Measurements from ENCODE around the gene TIMM13. TPM values are rescaled to one million over a fixed set of nuclear protein-coding genes. Genes with fewer than 3 reads are reported as not detected.
A peak's percentile ranks its signal among the peaks of the same experiment; 100 is the strongest.
"Not testable (repeated sequence)": the region's sequence is repeated elsewhere in the genome, so short reads cannot be mapped to it uniquely, and the experiment has no call there.

The TIMM13 gene
- total RNA-seq, 6 donors from 2014 or later = 26.2 to 82.3 (median 40.0) TPM

DNA sequence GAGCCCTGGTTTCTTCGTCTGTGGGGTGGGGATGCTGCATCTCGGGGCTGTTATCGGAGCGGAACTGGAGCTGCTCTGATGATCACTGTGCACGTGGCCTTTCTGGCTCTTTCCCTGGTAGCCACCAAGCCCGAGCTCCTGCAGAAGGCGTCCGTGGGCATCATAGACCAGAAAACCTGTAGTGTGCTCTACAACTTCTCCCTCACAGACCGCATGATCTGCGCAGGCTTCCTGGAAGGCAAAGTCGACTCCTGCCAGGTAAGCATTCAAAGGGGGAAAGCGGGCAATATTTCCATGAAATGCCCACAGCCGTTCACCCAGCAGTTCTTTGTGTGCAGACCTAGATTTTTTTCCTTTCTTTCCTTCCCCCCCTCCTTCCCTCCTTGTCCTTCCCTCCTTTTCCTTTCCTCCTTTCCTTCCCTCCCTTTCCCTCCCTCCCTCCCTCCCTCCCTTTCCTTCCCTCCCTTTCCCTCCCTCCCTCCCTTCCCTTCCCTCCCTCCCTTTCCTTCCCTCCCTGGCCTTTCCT, 9.4 kb downstream of the TIMM13 start:
- Histone ChIP-seq H3K27ac (no peak overlapping the region), H3K4me1 (peaks cover 0 to under 1% (median 0%) of the 10 kb centered on the region in 4 donors), H3K36me3 (peaks cover 0 to 4% (median 1%) of the 10 kb centered on the region in 4 donors), H3K27me3 (no peaks in the 10 kb centered on the region), H3K4me3 (no peak overlapping the region), H3K9me3 (no peaks in the 10 kb centered on the region)
- 86 to 92% methylated on average over 12 to 13 of the region's 13 CpGs for WGBS, 2 donors
- no peak for TF ChIP-seq EP300 (IDR thresholded peaks at IDR 0.05)
- ATAC-seq (ENCODE audit: low FRiP score in 2 of 2) = no peak
- no peak for DNase-seq

DNA sequence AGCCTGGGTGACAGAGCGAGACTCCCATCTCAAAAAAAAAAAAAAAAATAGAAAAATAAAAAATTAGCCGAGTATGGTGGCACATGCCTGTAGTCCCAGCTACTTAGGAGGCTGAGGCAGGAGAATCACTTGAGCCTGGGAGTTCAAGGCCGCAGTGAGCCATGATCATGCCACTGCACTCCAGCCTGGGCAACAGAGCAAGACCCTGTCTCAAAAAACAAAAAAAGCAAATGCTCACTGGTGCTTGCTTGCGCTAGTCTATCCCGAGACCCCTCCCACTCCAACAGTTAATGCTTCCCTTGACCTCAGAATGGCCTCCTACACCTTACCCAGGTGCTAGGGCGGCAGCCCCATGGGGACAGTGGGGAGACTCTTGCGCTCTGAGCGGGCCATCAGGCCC, 9.9 kb downstream of the TIMM13 start:
- H3K36me3 ChIP-seq; ATAC-seq (ENCODE audit: low FRiP score in 2 of 2); H3K27ac ChIP-seq; H3K4me3 ChIP-seq; DNase-seq; H3K9me3 ChIP-seq; H3K4me1 ChIP-seq; H3K27me3 ChIP-seq: not testable (repeated sequence)
- WGBS, 2 donors = 93 to 96% methylated on average over 8 of the region's 8 CpGs

DNA sequence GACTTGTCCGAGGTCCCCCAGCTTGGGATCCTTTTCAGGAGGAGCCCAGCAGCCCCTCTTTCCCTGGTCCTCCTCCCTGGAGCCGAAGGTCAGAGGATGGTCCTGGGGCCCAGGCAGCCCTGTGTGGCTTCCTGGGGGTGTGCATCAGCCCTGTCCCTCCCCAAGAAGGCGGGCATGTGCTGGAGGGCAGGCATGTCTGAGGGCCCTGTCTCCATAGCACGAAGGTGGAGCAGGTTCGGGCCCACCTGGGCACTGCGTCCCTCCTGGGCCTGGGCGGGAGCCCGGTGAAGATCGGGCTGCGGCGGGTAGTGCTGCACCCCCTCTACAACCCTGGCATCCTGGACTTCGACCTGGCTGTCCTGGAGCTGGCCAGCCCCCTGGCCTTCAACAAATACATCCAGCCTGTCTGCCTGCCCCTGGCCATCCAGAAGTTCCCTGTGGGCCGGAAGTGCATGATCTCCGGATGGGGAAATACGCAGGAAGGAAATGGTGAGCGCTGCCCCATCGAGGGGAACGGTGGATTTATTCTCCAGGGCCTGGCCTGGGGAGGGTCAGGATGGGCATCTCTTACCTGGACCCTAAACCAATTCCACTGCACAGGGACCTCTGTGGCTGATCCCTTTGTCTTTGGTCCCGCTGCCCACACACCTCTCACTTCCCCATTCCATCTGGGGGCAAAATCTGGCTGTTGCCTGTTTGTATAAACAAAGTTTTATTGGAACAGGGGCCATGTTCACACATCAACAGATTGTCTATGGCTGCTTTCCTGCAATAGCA, 10.9 kb downstream of the TIMM13 start:
- H3K9me3 ChIP-seq = peaks cover 0 to 2% (median 0%) of the 10 kb centered on the region in 4 donors
- DNase-seq (no peak), ATAC-seq (ENCODE audit: low FRiP score in 2 of 2) (no peak)
- no peaks in the 10 kb centered on the region for H3K4me1 ChIP-seq
- 82 to 90% methylated on average over 2 to 18 of the region's 19 CpGs for WGBS, 2 donors
- H3K36me3 ChIP-seq = peaks cover 0 to 4% (median 1%) of the 10 kb centered on the region in 4 donors
- H3K27me3 ChIP-seq = no peaks in the 10 kb centered on the region
- no peak overlapping the region for H3K27ac ChIP-seq
- TF ChIP-seq EP300 (IDR thresholded peaks at IDR 0.05) = no peak
- TF ChIP-seq POLR2AphosphoS5 (IDR thresholded peaks at IDR 0.05) = no peak
- TF ChIP-seq POLR2A (IDR thresholded peaks at IDR 0.05) = no peak
- TF ChIP-seq, protein P1, sequence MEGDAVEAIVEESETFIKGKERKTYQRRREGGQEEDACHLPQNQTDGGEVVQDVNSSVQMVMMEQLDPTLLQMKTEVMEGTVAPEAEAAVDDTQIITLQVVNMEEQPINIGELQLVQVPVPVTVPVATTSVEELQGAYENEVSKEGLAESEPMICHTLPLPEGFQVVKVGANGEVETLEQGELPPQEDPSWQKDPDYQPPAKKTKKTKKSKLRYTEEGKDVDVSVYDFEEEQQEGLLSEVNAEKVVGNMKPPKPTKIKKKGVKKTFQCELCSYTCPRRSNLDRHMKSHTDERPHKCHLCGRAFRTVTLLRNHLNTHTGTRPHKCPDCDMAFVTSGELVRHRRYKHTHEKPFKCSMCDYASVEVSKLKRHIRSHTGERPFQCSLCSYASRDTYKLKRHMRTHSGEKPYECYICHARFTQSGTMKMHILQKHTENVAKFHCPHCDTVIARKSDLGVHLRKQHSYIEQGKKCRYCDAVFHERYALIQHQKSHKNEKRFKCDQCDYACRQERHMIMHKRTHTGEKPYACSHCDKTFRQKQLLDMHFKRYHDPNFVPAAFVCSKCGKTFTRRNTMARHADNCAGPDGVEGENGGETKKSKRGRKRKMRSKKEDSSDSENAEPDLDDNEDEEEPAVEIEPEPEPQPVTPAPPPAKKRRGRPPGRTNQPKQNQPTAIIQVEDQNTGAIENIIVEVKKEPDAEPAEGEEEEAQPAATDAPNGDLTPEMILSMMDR (IDR thresholded peaks at IDR 0.05) = no peak
- H3K4me3 ChIP-seq = no peak overlapping the region

DNA sequence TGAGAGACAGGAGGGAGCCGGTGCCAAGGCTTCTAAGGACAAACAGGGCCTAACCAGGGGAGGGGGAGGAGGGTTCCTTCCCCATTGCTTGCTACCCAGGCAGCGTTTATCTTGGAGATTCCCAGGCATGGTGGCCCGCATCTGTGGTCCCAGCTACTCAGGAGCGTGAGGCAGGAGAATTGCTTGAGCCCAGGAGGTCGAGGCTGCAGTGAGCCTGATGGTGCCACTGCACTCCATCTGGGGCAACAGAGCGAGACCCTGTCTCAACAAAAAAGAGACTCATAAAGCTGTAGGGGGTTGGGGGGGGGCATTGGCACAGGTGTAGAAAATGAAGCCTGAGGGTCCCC, 11.4 kb downstream of the TIMM13 start:
- 73 to 81% methylated on average over 5 to 6 of the region's 6 CpGs for WGBS, 2 donors
- Histone ChIP-seq H3K27ac (no peak overlapping the region), H3K4me1 (no peaks in the 10 kb centered on the region), H3K36me3 (peaks cover 0 to 4% (median 1%) of the 10 kb centered on the region in 4 donors), H3K27me3 (no peaks in the 10 kb centered on the region), H3K9me3 (peaks cover 0 to 3% (median 0%) of the 10 kb centered on the region in 4 donors), H3K4me3 (no peak overlapping the region)
- DNase-seq (no peak), ATAC-seq (ENCODE audit: low FRiP score in 2 of 2) (no peak)
- TF ChIP-seq POLR2AphosphoS5 (IDR thresholded peaks at IDR 0.05) = no peak

DNA sequence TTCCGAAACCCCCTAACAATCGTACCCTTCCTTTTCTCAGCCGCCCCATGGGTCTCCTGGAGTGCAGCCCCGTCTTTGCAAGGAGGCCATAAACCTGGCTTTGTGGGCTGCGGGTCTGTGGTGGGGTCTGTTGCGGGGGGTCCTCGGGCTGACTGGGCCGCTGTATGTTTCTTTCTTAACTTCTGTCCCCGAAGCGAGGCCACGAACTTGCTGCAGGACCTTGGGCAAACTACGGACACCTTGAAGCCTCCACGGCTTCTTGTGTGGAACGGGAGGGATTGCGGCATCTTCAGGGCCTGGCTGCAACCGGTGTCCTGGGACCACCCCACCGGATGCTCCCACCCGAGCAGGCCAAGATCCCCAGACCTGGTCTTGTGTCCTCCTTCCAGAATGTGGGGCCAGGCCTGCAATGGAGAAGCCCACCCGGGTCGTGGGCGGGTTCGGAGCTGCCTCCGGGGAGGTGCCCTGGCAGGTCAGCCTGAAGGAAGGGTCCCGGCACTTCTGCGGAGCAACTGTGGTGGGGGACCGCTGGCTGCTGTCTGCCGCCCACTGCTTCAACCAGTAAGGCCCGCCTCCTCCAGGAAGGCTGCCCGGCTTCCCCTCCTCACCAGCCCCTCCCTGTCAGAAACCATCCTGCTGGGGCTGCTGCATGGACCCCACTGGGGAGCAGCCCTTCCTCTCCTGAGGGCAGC, 12.0 kb downstream of the TIMM13 start:
- Histone ChIP-seq H3K27ac (no peak overlapping the region), H3K9me3 (peaks cover 0 to 3% (median 0%) of the 10 kb centered on the region in 4 donors), H3K27me3 (no peaks in the 10 kb centered on the region), H3K4me1 (no peaks in the 10 kb centered on the region), H3K4me3 (no peak overlapping the region), H3K36me3 (peaks cover 0 to 4% (median 1%) of the 10 kb centered on the region in 4 donors)
- no peak for ATAC-seq (ENCODE audit: low FRiP score in 2 of 2)
- TF ChIP-seq POLR2A (IDR thresholded peaks at IDR 0.05) (no peak), POLR2AphosphoS5 (IDR thresholded peaks at IDR 0.05) (no peak), EP300 (IDR thresholded peaks at IDR 0.05) (no peak)
- TF ChIP-seq, protein P1 (IDR thresholded peaks at IDR 0.05) = no peak
- DNase-seq = no peak
- 84 to 91% methylated on average over 14 to 22 of the region's 29 CpGs for WGBS, 2 donors

DNA sequence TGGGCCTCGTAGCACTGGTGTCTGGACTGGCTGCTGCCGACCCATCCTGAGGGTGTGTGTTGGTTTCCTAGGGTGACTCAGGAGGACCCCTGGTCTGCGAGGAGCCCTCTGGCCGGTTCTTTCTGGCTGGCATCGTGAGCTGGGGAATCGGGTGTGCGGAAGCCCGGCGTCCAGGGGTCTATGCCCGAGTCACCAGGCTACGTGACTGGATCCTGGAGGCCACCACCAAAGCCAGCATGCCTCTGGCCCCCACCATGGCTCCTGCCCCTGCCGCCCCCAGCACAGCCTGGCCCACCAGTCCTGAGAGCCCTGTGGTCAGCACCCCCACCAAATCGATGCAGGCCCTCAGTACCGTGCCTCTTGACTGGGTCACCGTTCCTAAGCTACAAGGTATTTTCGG, 13.8 kb downstream of the TIMM13 start:
- DNase-seq = no peak
- H3K9me3 ChIP-seq = peaks cover 0 to 6% (median 0%) of the 10 kb centered on the region in 4 donors

More for the DNA sequence above, 13.8 kb downstream of the TIMM13 start:
- 86 to 94% methylated on average over 8 to 16 of the region's 16 CpGs for WGBS, 2 donors
- Histone ChIP-seq H3K4me3 (no peak overlapping the region), H3K27ac (no peak overlapping the region), H3K36me3 (peaks cover 0 to 4% (median 1%) of the 10 kb centered on the region in 4 donors), H3K27me3 (no peaks in the 10 kb centered on the region), H3K4me1 (no peaks in the 10 kb centered on the region)
- peak; percentile 13 to 28 for ATAC-seq (ENCODE audit: low FRiP score in 2 of 2)
- TF ChIP-seq, protein P1 (IDR thresholded peaks at IDR 0.05) = no peak
- TF ChIP-seq POLR2A (IDR thresholded peaks at IDR 0.05) = no peak
- TF ChIP-seq POLR2AphosphoS5 (IDR thresholded peaks at IDR 0.05) = no peak
- no peak for TF ChIP-seq EP300 (IDR thresholded peaks at IDR 0.05)
